Endothelial cell of umbilical vein (primary cell): ENCODE measurements around the gene ITGA3. TPM values are rescaled to one million over a fixed set of nuclear protein-coding genes. Genes with fewer than 3 reads are reported as not detected.
"Not testable (repeated sequence)": the region's sequence is repeated elsewhere in the genome, so short reads cannot be mapped to it uniquely, and the experiment has no call there.

Experiments
- BruUV-seq: library from RNA; stranded (reverse); fragments of 400-500 nt; replicated peaks from 2 replicates; lab custom pipeline; 2021; lab: Mats Ljungman, UMichigan
- CTCF ChIA-PET: fragments of 300-600, 350-600 bp; sonication (Branson Sonifier 250); formaldehyde crosslinking; loops from one replicate; lab custom pipeline; 2021; ENCODE audit warnings: antibody characterized with exemption, inconsistent platforms; lab: Charles Lee
- POLR2A ChIA-PET: fragments of 300-600, 350-600 bp; sonication (Branson Sonifier 250); formaldehyde crosslinking; loops from one replicate; lab custom pipeline; 2021; ENCODE audit warnings: antibody characterized with exemption, inconsistent platforms; lab: Charles Lee
- DNase-seq: peaks from one replicate; pipeline ENCODE4 v3.0.0-alpha.2; 2011; ENCODE audit warnings: low read depth, low spot score
- FAIRE-seq: peaks from 2 replicates; lab custom pipeline; 2011; peaks lifted over from hg19 to GRCh38; lab: Jason Lieb, UNC
- H2AFZ ChIP-seq: 2 replicates; pipeline ENCODE4 v1.6.0; 2012; ENCODE audit warnings: low read depth, low read length, control low read depth, inconsistent platforms
- H3K27ac ChIP-seq: 2 replicates; pipeline ENCODE4 v1.5.1; 2011; ENCODE audit warnings: low read depth, mild to moderate bottlenecking, control low read depth, low read length, moderate library complexity; ENCODE audit not compliant: insufficient read depth
- H3K27me3 ChIP-seq, 2 experiments: 2 replicates each; pipeline versions ENCODE4 v1.6.0 to v1.6.1; 2011; ENCODE audit warnings: low read length in 2 of 2, mixed read lengths in 1 of 2; ENCODE audit not compliant: control insufficient read depth in 2 of 2, insufficient read depth in 2 of 2
- H3K36me3 ChIP-seq, 2 experiments: 2 replicates in 1 of 2; 3 replicates in 1 of 2; pipeline ENCODE4 v1.5.1; 2011; ENCODE audit warnings: low read length in 2 of 2, mild to moderate bottlenecking in 1 of 2, moderate library complexity in 1 of 2; ENCODE audit not compliant: control insufficient read depth in 2 of 2, insufficient read depth in 2 of 2; ENCODE audit errors: extremely low read depth in 1 of 2
- H3K4me1 ChIP-seq: 3 replicates; pipeline ENCODE4 v1.5.1; 2011; ENCODE audit warnings: mild to moderate bottlenecking, low read length; ENCODE audit not compliant: control insufficient read depth, insufficient read depth; ENCODE audit errors: extremely low read depth
- H3K4me2 ChIP-seq: 2 replicates; pipeline ENCODE4 v1.6.1; 2011; ENCODE audit warnings: low read length, control low read depth, mixed read lengths; ENCODE audit not compliant: insufficient read depth
- H3K4me3 ChIP-seq, 3 experiments: fragments of 200-600 bp in 1 of 3; sonication (generic), shearing (Covaris generic) in 1 of 3; replicated peaks in 1 of 3; 2 replicates each; pipeline ENCODE4 v1.5.1; 2011 to 2016; ENCODE audit warnings: control low read depth in 3 of 3, low read length in 3 of 3, mild to moderate bottlenecking in 2 of 3, inconsistent platforms in 1 of 3, low read depth in 1 of 3, moderate library complexity in 1 of 3; ENCODE audit not compliant: insufficient read depth in 1 of 3
- H3K79me2 ChIP-seq: 2 replicates; pipeline ENCODE4 v1.6.0; 2012; ENCODE audit warnings: low read length, inconsistent platforms; ENCODE audit not compliant: control insufficient read depth, insufficient read depth
- H3K9ac ChIP-seq: replicated peaks from 2 replicates; pipeline ENCODE3; 2011; ENCODE audit warnings: low read length, control low read depth; ENCODE audit not compliant: insufficient read depth; ENCODE audit errors: extremely low read depth
- H3K9me1 ChIP-seq: replicated peaks from 3 replicates; pipeline ENCODE4 v1.6.0; 2011; ENCODE audit warnings: mild to moderate bottlenecking, low read length; ENCODE audit not compliant: control insufficient read depth, insufficient read depth; ENCODE audit errors: extremely low read depth
- H3K9me3 ChIP-seq: replicated peaks from 2 replicates; pipeline ENCODE4 v1.5.1; 2012; ENCODE audit warnings: low read length, inconsistent platforms; ENCODE audit not compliant: control insufficient read depth, insufficient read depth
- H4K20me1 ChIP-seq: replicated peaks from 2 replicates; pipeline ENCODE3; 2011; ENCODE audit warnings: mild to moderate bottlenecking, low read length; ENCODE audit not compliant: control insufficient read depth, insufficient read depth; ENCODE audit errors: extremely low read depth
- EZH2 ChIP-seq: IDR thresholded peaks from 2 replicates; pipeline ENCODE4 v1.6.1; 2012; ENCODE audit warnings: borderline replicate concordance, low read depth, mild to moderate bottlenecking, moderate library complexity, low read length, inconsistent platforms; ENCODE audit not compliant: severe bottlenecking
- FOS ChIP-seq: IDR thresholded peaks from 2 replicates; pipeline ENCODE4 v1.6.1; 2011; ENCODE audit warnings: mild to moderate bottlenecking, low read length, moderate library complexity, borderline replicate concordance; ENCODE audit not compliant: insufficient read depth
- GATA2 ChIP-seq: IDR thresholded peaks from 2 replicates; pipeline ENCODE4 v1.7.0; 2011; ENCODE audit warnings: low read depth, mild to moderate bottlenecking, moderate library complexity, mixed read lengths, low read length; ENCODE audit not compliant: insufficient read length, insufficient read depth
- JUN ChIP-seq: IDR thresholded peaks from 2 replicates; pipeline ENCODE4 v1.6.1; 2011; ENCODE audit warnings: borderline replicate concordance, low read depth; ENCODE audit not compliant: insufficient read length, insufficient read depth
- MYC ChIP-seq: IDR thresholded peaks from one replicate; pipeline ENCODE4 v1.6.1; 2011; ENCODE audit warnings: mild to moderate bottlenecking, low read depth, low read length
- POLR2A ChIP-seq: IDR thresholded peaks from 2 replicates; pipeline ENCODE4 v1.6.1; 2012; ENCODE audit warnings: low read depth, mild to moderate bottlenecking, control low read depth, low read length
- POLR2AphosphoS5 ChIP-seq: IDR thresholded peaks from 2 replicates; pipeline ENCODE4 v1.6.1; 2012; ENCODE audit warnings: low read depth, mild to moderate bottlenecking, control low read depth, low read length, moderate library complexity; ENCODE audit not compliant: insufficient read depth
- dilution Hi-C: fragments of 300-500 bp; cut with MboI; formaldehyde crosslinking; loops from one replicate; pipeline ENCODE4 v1.15.0; 2019; ENCODE audit warnings: low sequenced_read_pairs; ENCODE audit not compliant: extremely low pct_ligation_motif_present
- intact Hi-C: fragments of 100-400 bp; cut with micrococcal nuclease; formaldehyde crosslinking; loops from one replicate; pipeline ENCODE4 v1.10.0; 2022
- polyA plus RNA-seq, 4 experiments: library from polyadenylated mRNA; depleted of rRNA in 3 of 4; stranded (reverse) in 3 of 4; unstranded in 1 of 4; fragments of >200 nt; gene quantifications; 2 replicates each; pipeline versions ENCODE4 v1.2.1 to v1.2.3, GENCODE V29; 2011 to 2012; ENCODE audit warnings: missing spikeins in 1 of 4
- total RNA-seq: library from RNA; stranded (reverse); gene quantifications from 2 replicates; pipeline ENCODE4 v1.2.3, GENCODE V29; 2021
- TF ChIP-seq, protein P1 (sequence below), 2 donors: IDR thresholded peaks; 1 replicate in 1 of 2; 2 replicates in 1 of 2; pipeline ENCODE4 v1.5.1; 2011; ENCODE audit warnings: low read length in 2 of 2, mild to moderate bottlenecking in 2 of 2, moderate library complexity in 2 of 2, control low read depth in 1 of 2, inconsistent platforms in 1 of 2, low read depth in 1 of 2; ENCODE audit not compliant: insufficient read depth in 1 of 2; ENCODE audit errors: extremely low read depth in 1 of 2
- TF ChIP-seq, protein P2 (sequence below): IDR thresholded peaks from 2 replicates; pipeline ENCODE4 v1.6.1; 2011; ENCODE audit not compliant: insufficient read depth, insufficient read length

The ITGA3 gene
- total and polyA plus RNA-seq, 2 donors (not counting 3 experiments of a cell fraction or from before 2014, with no cell fraction given): 92.7 to 112 TPM

DNA sequence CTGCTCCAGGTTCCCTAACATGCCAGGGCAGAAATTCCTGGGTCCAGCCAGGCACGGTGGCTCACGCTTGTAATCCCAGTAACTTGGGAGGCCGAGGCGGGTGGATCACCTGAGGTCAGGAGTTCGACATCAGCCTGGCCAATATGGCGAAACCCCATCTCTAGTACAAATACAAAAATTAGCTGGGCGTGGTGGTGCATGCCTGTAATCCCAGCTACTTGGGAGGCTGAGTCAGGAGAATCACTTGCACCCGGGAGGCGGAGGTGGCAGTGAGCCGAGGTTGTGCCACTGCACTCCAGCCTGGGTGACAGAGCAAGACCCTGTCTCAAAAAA is 5.8 kb downstream of the ITGA3 start:
- dilution Hi-C loops, H3K9me3 ChIP-seq, H3K4me3 ChIP-seq, FAIRE-seq, H3K4me2 ChIP-seq, H3K9ac ChIP-seq, H2AFZ ChIP-seq, H4K20me1 ChIP-seq, intact Hi-C loops, BruUV-seq, H3K9me1 ChIP-seq, H3K27ac ChIP-seq, POLR2A ChIA-PET, H3K36me3 ChIP-seq, DNase-seq, H3K27me3 ChIP-seq: not testable (repeated sequence)
- H3K79me2 ChIP-seq: peaks cover 22% of the 10 kb centered on the region
- peaks cover 51% of the 10 kb centered on the region for H3K4me1 ChIP-seq
- CTCF ChIA-PET: interaction anchor here (3.8 to 8.3 kb wide), 2 partner anchors 32 to 35 kb away, joined by 24 to 76 read pairs; partner anchors contain the start of gene PDK2

DNA sequence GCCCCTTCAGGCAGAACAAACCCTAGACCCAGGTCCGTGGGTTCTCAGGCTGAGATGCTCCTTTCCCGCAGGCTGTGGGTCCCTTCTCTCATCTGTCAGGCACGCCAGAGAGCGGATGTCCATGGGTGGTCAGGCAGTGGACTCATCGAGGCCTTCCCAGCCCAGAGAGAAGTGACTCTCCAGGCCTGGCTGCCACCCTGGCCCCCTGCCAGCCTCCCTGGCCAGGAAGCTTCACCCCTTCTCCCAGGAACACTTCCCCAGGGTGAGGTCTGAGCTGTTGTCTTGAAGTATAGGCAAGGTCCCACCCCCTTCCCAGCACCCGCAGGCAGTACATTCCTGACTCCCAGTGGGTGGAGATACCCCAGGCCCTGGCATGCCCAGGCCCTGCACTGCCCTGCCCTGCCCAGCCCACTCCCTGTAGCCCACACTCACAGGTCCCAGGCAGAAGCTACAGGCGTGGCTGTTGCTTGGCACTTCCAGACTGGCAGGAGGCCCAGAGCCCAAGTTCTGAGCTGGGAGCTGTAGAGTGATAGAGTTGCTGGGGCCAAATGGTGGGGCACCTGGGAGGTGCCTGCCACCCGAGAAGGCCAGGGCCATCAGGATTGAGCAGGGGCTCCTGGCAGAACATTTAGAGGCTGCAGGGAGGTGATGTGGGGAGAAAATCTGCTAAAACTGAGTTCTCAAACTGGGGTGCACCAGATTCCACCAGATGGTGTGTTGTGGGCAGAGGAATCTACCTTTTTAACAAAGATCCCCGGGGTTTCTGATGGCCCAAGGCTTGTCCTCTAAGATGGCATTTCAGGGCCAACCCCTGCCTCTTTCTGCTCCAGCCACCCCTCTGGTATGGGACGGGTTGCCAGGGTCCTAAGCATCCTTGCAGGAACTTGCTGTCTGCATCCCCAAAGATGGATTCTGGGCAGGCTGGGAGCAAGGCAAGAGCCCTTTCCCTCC is 6.7 kb downstream of the ITGA3 start:
- POLR2A ChIA-PET: interaction anchor here (0.7 kb wide), 1 partner anchor 19 kb away, joined by 3 read pairs; no protein-coding TSS in a partner anchor
- Histone ChIP-seq H3K4me3 (no peak overlapping the region), H3K9me1 (no peaks in the 10 kb centered on the region), H2AFZ (no peak overlapping the region), H3K27ac (no peak overlapping the region), H3K4me1 (peaks cover 45% of the 10 kb centered on the region), H4K20me1 (no peaks in the 10 kb centered on the region), H3K27me3 (no peaks in the 10 kb centered on the region), H3K36me3 (no peaks in the 10 kb centered on the region), H3K4me2 (no peak overlapping the region), H3K79me2 (peaks cover 21% of the 10 kb centered on the region), H3K9me3 (no peaks in the 10 kb centered on the region), H3K9ac (no peak overlapping the region)
- no peak for DNase-seq
- no peak for FAIRE-seq
- dilution Hi-C loops: no loop called here
- intact Hi-C loops: no loop called here
- CTCF ChIA-PET: interaction anchor here (1.8 to 8.3 kb wide), 4 partner anchors 17 to 36 kb away, joined by 7 to 76 read pairs (median 18); partner anchors contain the start of gene PDK2
- TF ChIP-seq POLR2AphosphoS5 (no peak), EZH2 (no peak), FOS (no peak), MYC (no peak), POLR2A (no peak), JUN (no peak), GATA2 (no peak)
- TF ChIP-seq, protein P1, sequence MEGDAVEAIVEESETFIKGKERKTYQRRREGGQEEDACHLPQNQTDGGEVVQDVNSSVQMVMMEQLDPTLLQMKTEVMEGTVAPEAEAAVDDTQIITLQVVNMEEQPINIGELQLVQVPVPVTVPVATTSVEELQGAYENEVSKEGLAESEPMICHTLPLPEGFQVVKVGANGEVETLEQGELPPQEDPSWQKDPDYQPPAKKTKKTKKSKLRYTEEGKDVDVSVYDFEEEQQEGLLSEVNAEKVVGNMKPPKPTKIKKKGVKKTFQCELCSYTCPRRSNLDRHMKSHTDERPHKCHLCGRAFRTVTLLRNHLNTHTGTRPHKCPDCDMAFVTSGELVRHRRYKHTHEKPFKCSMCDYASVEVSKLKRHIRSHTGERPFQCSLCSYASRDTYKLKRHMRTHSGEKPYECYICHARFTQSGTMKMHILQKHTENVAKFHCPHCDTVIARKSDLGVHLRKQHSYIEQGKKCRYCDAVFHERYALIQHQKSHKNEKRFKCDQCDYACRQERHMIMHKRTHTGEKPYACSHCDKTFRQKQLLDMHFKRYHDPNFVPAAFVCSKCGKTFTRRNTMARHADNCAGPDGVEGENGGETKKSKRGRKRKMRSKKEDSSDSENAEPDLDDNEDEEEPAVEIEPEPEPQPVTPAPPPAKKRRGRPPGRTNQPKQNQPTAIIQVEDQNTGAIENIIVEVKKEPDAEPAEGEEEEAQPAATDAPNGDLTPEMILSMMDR (IDR thresholded peaks at IDR 0.05; ENCODE audit: extremely low read depth in 1 of 2, insufficient read depth in 1 of 2, low read depth in 1 of 2, low read length in 2 of 2): no peak
- TF ChIP-seq, protein P2, sequence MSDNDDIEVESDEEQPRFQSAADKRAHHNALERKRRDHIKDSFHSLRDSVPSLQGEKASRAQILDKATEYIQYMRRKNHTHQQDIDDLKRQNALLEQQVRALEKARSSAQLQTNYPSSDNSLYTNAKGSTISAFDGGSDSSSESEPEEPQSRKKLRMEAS: no peak
- no TSS peak for BruUV-seq
